ENCODE results near the gene USP17L25.
"Not testable (repeated sequence)": the region's sequence is repeated elsewhere in the genome, so short reads cannot be mapped to it uniquely, and the experiment has no call there.

The USP17L25 gene, protein sequence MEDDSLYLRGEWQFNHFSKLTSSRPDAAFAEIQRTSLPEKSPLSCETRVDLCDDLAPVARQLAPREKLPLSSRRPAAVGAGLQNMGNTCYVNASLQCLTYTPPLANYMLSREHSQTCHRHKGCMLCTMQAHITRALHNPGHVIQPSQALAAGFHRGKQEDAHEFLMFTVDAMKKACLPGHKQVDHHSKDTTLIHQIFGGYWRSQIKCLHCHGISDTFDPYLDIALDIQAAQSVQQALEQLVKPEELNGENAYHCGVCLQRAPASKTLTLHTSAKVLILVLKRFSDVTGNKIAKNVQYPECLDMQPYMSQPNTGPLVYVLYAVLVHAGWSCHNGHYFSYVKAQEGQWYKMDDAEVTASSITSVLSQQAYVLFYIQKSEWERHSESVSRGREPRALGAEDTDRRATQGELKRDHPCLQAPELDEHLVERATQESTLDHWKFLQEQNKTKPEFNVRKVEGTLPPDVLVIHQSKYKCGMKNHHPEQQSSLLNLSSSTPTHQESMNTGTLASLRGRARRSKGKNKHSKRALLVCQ

DNA sequence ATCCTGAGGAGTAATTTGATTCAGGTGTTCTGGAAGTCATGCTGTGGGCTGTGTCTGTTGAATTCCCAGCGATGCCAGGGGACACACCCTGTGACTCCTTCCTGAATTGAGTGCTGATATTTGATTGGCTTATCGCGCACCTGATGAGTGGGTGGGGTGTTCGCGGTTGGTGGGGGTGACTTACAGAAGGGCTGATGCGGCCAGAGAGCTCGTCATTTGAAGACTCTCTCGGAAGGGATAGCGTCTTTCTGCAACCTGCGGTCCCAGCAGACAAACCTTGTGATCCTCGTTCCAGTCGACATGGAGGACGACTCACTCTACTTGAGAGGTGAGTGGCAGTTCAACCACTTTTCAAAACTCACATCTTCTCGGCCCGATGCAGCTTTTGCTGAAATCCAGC, at the start of gene USP17L25:
TSS of gene USP17L25 (plus strand) at position 301 of the 400 bp plus-strand sequence. CDS start at position 301, 0 bp downstream.
- H3K27me3 ChIP-seq (ENCODE audit: control insufficient read depth, insufficient read depth, low read length); H3K9me3 ChIP-seq (ENCODE audit: control insufficient read depth, low read length); H3K9ac ChIP-seq (ENCODE audit: low read length); H3K4me3 ChIP-seq (ENCODE audit: low read length); H3K36me3 ChIP-seq (ENCODE audit: control insufficient read depth, insufficient read depth, low read length); H3K4me1 ChIP-seq (ENCODE audit: control insufficient read depth, insufficient read depth, low read length): not testable (repeated sequence)

DNA sequence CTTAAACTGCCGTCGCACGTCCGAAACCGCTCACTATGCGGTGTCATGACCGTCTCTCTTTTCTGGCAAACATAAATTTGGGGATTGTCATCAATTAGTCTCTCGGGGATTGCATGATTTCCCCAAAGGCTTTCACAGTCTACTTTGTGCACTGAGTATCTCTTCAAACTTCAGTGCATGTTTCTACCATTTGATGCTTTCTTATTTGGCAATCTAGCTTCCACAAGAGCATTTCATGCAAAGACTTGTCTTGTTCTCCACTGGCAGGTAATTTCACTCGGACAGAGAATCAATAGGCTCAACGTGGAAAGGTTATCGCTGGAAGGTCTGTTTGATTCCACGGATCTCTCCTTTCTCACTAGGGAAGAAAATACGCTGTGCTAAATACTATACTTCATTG, 5.5 kb upstream of the USP17L25 start:
- H3K36me3 ChIP-seq (ENCODE audit: control insufficient read depth, insufficient read depth, low read length); H3K9me3 ChIP-seq (ENCODE audit: control insufficient read depth, low read length); H3K9ac ChIP-seq (ENCODE audit: low read length); H3K4me3 ChIP-seq (ENCODE audit: low read length); H3K27me3 ChIP-seq (ENCODE audit: control insufficient read depth, insufficient read depth, low read length); H3K4me1 ChIP-seq (ENCODE audit: control insufficient read depth, insufficient read depth, low read length): not testable (repeated sequence)

DNA sequence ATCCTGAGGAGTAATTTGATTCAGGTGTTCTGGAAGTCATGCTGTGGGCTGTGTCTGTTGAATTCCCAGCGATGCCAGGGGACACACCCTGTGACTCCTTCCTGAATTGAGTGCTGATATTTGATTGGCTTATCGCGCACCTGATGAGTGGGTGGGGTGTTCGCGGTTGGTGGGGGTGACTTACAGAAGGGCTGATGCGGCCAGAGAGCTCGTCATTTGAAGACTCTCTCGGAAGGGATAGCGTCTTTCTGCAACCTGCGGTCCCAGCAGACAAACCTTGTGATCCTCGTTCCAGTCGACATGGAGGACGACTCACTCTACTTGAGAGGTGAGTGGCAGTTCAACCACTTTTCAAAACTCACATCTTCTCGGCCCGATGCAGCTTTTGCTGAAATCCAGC, 4.8 kb upstream of the USP17L25 start, which contains the start of gene USP17L24:
TSS of gene USP17L24 (plus strand) at position 301 of the 400 bp plus-strand sequence. CDS start at position 301, 0 bp downstream.
- not testable (repeated sequence) for H3K4me3 ChIP-seq (ENCODE audit: low read length); H3K36me3 ChIP-seq (ENCODE audit: control insufficient read depth, insufficient read depth, low read length); H3K9ac ChIP-seq (ENCODE audit: low read length); H3K4me1 ChIP-seq (ENCODE audit: control insufficient read depth, insufficient read depth, low read length); H3K9me3 ChIP-seq (ENCODE audit: control insufficient read depth, low read length); H3K27me3 ChIP-seq (ENCODE audit: control insufficient read depth, insufficient read depth, low read length)

DNA sequence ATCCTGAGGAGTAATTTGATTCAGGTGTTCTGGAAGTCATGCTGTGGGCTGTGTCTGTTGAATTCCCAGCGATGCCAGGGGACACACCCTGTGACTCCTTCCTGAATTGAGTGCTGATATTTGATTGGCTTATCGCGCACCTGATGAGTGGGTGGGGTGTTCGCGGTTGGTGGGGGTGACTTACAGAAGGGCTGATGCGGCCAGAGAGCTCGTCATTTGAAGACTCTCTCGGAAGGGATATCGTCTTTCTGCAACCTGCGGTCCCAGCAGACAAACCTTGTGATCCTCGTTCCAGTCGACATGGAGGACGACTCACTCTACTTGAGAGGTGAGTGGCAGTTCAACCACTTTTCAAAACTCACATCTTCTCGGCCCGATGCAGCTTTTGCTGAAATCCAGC, 4.6 kb downstream of the USP17L25 start, which contains the start of gene USP17L26:
TSS of gene USP17L26 (plus strand) at position 301 of the 400 bp plus-strand sequence. CDS start at position 301, 0 bp downstream.
- not testable (repeated sequence) for H3K27me3 ChIP-seq (ENCODE audit: control insufficient read depth, insufficient read depth, low read length); H3K4me3 ChIP-seq (ENCODE audit: low read length); H3K9me3 ChIP-seq (ENCODE audit: control insufficient read depth, low read length); H3K36me3 ChIP-seq (ENCODE audit: control insufficient read depth, insufficient read depth, low read length); H3K4me1 ChIP-seq (ENCODE audit: control insufficient read depth, insufficient read depth, low read length); H3K9ac ChIP-seq (ENCODE audit: low read length)

DNA sequence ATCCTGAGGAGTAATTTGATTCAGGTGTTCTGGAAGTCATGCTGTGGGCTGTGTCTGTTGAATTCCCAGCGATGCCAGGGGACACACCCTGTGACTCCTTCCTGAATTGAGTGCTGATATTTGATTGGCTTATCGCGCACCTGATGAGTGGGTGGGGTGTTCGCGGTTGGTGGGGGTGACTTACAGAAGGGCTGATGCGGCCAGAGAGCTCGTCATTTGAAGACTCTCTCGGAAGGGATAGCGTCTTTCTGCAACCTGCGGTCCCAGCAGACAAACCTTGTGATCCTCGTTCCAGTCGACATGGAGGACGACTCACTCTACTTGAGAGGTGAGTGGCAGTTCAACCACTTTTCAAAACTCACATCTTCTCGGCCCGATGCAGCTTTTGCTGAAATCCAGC, 9.4 kb downstream of the USP17L25 start, which contains the start of gene USP17L5:
TSS of gene USP17L5 (plus strand) at position 301 of the 400 bp plus-strand sequence. CDS start at position 301, 0 bp downstream.
- H3K36me3 ChIP-seq (ENCODE audit: control insufficient read depth, insufficient read depth, low read length); H3K9ac ChIP-seq (ENCODE audit: low read length); H3K4me3 ChIP-seq (ENCODE audit: low read length); H3K4me1 ChIP-seq (ENCODE audit: control insufficient read depth, insufficient read depth, low read length); H3K27me3 ChIP-seq (ENCODE audit: control insufficient read depth, insufficient read depth, low read length); H3K9me3 ChIP-seq (ENCODE audit: control insufficient read depth, low read length): not testable (repeated sequence)

DNA sequence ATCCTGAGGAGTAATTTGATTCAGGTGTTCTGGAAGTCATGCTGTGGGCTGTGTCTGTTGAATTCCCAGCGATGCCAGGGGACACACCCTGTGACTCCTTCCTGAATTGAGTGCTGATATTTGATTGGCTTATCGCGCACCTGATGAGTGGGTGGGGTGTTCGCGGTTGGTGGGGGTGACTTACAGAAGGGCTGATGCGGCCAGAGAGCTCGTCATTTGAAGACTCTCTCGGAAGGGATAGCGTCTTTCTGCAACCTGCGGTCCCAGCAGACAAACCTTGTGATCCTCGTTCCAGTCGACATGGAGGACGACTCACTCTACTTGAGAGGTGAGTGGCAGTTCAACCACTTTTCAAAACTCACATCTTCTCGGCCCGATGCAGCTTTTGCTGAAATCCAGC, 14.1 kb downstream of the USP17L25 start, which contains the start of gene USP17L27:
TSS of gene USP17L27 (plus strand) at position 301 of the 400 bp plus-strand sequence. CDS start at position 301, 0 bp downstream.
- H3K9ac ChIP-seq (ENCODE audit: low read length); H3K4me3 ChIP-seq (ENCODE audit: low read length); H3K9me3 ChIP-seq (ENCODE audit: control insufficient read depth, low read length); H3K4me1 ChIP-seq (ENCODE audit: control insufficient read depth, insufficient read depth, low read length); H3K27me3 ChIP-seq (ENCODE audit: control insufficient read depth, insufficient read depth, low read length); H3K36me3 ChIP-seq (ENCODE audit: control insufficient read depth, insufficient read depth, low read length): not testable (repeated sequence)

DNA sequence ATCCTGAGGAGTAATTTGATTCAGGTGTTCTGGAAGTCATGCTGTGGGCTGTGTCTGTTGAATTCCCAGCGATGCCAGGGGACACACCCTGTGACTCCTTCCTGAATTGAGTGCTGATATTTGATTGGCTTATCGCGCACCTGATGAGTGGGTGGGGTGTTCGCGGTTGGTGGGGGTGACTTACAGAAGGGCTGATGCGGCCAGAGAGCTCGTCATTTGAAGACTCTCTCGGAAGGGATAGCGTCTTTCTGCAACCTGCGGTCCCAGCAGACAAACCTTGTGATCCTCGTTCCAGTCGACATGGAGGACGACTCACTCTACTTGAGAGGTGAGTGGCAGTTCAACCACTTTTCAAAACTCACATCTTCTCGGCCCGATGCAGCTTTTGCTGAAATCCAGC, 18.9 kb downstream of the USP17L25 start, which contains the start of gene USP17L28:
TSS of gene USP17L28 (plus strand) at position 301 of the 400 bp plus-strand sequence. CDS start at position 301, 0 bp downstream.
- H3K9me3 ChIP-seq (ENCODE audit: control insufficient read depth, low read length); H3K36me3 ChIP-seq (ENCODE audit: control insufficient read depth, insufficient read depth, low read length): not testable (repeated sequence)

DNA sequence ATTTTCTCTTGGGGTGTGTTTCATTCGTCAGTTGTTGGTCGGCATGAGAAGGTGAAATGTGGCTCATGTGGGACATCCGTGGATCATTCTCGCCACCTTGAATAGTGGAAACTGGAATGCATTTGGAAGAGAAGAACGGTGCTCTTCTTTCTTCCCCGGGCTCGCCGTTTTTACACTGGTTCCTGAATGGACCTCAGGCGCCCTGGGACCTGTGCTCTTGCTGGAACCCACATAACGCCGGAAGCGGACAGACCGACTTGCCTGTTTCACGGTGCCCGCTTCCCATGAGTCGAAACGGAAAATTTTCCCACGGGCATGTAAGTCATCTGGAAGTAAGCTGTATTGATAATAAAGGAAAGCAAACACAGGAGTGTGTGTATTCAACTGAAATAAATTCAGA, 21.2 kb downstream of the USP17L25 start:
- H3K36me3 ChIP-seq (ENCODE audit: control insufficient read depth, insufficient read depth, low read length); H3K9me3 ChIP-seq (ENCODE audit: control insufficient read depth, low read length); H3K4me1 ChIP-seq (ENCODE audit: control insufficient read depth, insufficient read depth, low read length); H3K9ac ChIP-seq (ENCODE audit: low read length); H3K27me3 ChIP-seq (ENCODE audit: control insufficient read depth, insufficient read depth, low read length); H3K4me3 ChIP-seq (ENCODE audit: low read length): not testable (repeated sequence)

More for the DNA sequence above, 18.9 kb downstream of the USP17L25 start, which contains the start of gene USP17L28:
- H3K4me1 ChIP-seq (ENCODE audit: control insufficient read depth, insufficient read depth, low read length); H3K9ac ChIP-seq (ENCODE audit: low read length); H3K4me3 ChIP-seq (ENCODE audit: low read length); H3K27me3 ChIP-seq (ENCODE audit: control insufficient read depth, insufficient read depth, low read length): not testable (repeated sequence)

DNA sequence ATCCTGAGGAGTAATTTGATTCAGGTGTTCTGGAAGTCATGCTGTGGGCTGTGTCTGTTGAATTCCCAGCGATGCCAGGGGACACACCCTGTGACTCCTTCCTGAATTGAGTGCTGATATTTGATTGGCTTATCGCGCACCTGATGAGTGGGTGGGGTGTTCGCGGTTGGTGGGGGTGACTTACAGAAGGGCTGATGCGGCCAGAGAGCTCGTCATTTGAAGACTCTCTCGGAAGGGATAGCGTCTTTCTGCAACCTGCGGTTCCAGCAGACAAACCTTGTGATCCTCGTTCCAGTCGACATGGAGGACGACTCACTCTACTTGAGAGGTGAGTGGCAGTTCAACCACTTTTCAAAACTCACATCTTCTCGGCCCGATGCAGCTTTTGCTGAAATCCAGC, 23.6 kb downstream of the USP17L25 start, which contains the start of gene USP17L29:
TSS of gene USP17L29 (plus strand) at position 301 of the 400 bp plus-strand sequence. CDS start at position 301, 0 bp downstream.
- H3K4me1 ChIP-seq (ENCODE audit: control insufficient read depth, insufficient read depth, low read length); H3K4me3 ChIP-seq (ENCODE audit: low read length); H3K9me3 ChIP-seq (ENCODE audit: control insufficient read depth, low read length); H3K9ac ChIP-seq (ENCODE audit: low read length); H3K27me3 ChIP-seq (ENCODE audit: control insufficient read depth, insufficient read depth, low read length); H3K36me3 ChIP-seq (ENCODE audit: control insufficient read depth, insufficient read depth, low read length): not testable (repeated sequence)

DNA sequence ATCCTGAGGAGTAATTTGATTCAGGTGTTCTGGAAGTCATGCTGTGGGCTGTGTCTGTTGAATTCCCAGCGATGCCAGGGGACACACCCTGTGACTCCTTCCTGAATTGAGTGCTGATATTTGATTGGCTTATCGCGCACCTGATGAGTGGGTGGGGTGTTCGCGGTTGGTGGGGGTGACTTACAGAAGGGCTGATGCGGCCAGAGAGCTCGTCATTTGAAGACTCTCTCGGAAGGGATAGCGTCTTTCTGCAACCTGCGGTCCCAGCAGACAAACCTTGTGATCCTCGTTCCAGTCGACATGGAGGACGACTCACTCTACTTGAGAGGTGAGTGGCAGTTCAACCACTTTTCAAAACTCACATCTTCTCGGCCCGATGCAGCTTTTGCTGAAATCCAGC, 33.1 kb downstream of the USP17L25 start, which contains the start of gene USP17L30:
TSS of gene USP17L30 (plus strand) at position 301 of the 400 bp plus-strand sequence. CDS start at position 301, 0 bp downstream.
- not testable (repeated sequence) for H3K36me3 ChIP-seq (ENCODE audit: control insufficient read depth, insufficient read depth, low read length); H3K4me3 ChIP-seq (ENCODE audit: low read length)

DNA sequence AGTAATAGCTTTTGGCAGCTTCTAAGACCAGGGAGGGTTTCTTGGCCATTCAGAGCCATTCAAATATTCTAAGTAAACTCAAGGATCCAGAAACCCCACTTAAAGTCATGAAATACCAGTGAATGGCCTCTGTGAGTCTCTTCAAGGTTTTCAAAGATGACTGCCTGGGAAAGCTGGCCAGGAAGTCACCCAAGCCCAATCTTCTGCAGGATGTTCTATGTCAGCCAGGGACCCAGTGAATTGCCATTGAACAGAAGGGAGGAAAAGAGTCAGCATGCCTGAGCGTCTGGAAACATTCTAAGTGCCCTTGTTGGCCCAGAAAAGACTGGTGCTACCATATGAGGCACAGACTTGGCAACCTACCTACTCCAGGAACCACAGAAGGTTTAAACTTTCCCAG, 50.2 kb downstream of the USP17L25 start:
- H3K9ac ChIP-seq (ENCODE audit: low read length); H3K27me3 ChIP-seq (ENCODE audit: control insufficient read depth, insufficient read depth, low read length); H3K9me3 ChIP-seq (ENCODE audit: control insufficient read depth, low read length); H3K4me3 ChIP-seq (ENCODE audit: low read length); H3K36me3 ChIP-seq (ENCODE audit: control insufficient read depth, insufficient read depth, low read length); H3K4me1 ChIP-seq (ENCODE audit: control insufficient read depth, insufficient read depth, low read length): not testable (repeated sequence)

More for the DNA sequence above, 33.1 kb downstream of the USP17L25 start, which contains the start of gene USP17L30:
- not testable (repeated sequence) for H3K9me3 ChIP-seq (ENCODE audit: control insufficient read depth, low read length); H3K9ac ChIP-seq (ENCODE audit: low read length); H3K27me3 ChIP-seq (ENCODE audit: control insufficient read depth, insufficient read depth, low read length); H3K4me1 ChIP-seq (ENCODE audit: control insufficient read depth, insufficient read depth, low read length)

Data from mucosa of stomach (tissue), 1 donor.